IMR-90 (cell line): ENCODE data around the gene DHRS7C. TPM values are rescaled to one million over a fixed set of nuclear protein-coding genes. Genes with fewer than 3 reads are reported as not detected.

Experiments
- ATAC-seq: fragments of 200-7000 bp; cut with Tn5 transposase; 2 replicates; pipeline ENCODE4 v1.9.1; 2020; ENCODE audit warnings: low read depth, mild to moderate bottlenecking, moderate library complexity
- BruUV-seq: library from RNA; stranded (reverse); fragments of 400-500 nt; replicated peaks from 2 replicates; lab custom pipeline; 2021; lab: Mats Ljungman, UMichigan
- CTCF ChIA-PET: fragments of 300-600 bp; formaldehyde crosslinking; extraction: SDS; loops from one replicate; lab custom pipeline; 2021; ENCODE audit warnings: antibody characterized with exemption; lab: Yijun Ruan, JAX
- POLR2A ChIA-PET: fragments of 300-600 bp; sonication (Branson Sonifier 250); formaldehyde crosslinking; loops from one replicate; lab custom pipeline; 2022; ENCODE audit warnings: antibody characterized with exemption; ENCODE audit not compliant: unreplicated experiment; lab: Charles Lee
- DNase-seq: peaks from one replicate; pipeline ENCODE4 v3.0.0; 2013
- H2AFZ ChIP-seq: replicated peaks from 2 replicates; pipeline ENCODE3; 2013; ENCODE audit warnings: low read length, mild to moderate bottlenecking; ENCODE audit not compliant: poor library complexity
- H2AK5ac ChIP-seq: 2 replicates; pipeline ENCODE4 v1.6.1; 2013; ENCODE audit warnings: low read depth, low read length, inconsistent platforms
- H2AK9ac ChIP-seq: replicated peaks from 2 replicates; pipeline ENCODE3; 2013; ENCODE audit warnings: mild to moderate bottlenecking, low read depth, low read length, moderate library complexity; ENCODE audit not compliant: poor library complexity
- H2BK120ac ChIP-seq: 2 replicates; pipeline ENCODE4 v1.6.1; 2013; ENCODE audit warnings: low read depth, low read length, inconsistent platforms
- H2BK15ac ChIP-seq: 3 replicates; pipeline ENCODE4 v1.6.1; 2013; ENCODE audit warnings: low read depth, low read length, inconsistent platforms
- H2BK20ac ChIP-seq: 2 replicates; pipeline ENCODE4 v1.6.1; 2013; ENCODE audit warnings: low read depth, mild to moderate bottlenecking, inconsistent platforms, low read length, moderate library complexity
- H2BK5ac ChIP-seq: 2 replicates; pipeline ENCODE4 v1.6.1; 2013; ENCODE audit warnings: mild to moderate bottlenecking, low read depth, low read length, inconsistent platforms; ENCODE audit not compliant: poor library complexity, severe bottlenecking
- H3K14ac ChIP-seq: replicated peaks from 2 replicates; pipeline ENCODE4 v1.6.1; 2013; ENCODE audit warnings: low read depth, low read length, inconsistent platforms
- H3K18ac ChIP-seq: 2 replicates; pipeline ENCODE4 v1.6.1; 2013; ENCODE audit warnings: low read depth, low read length, control low read depth
- H3K23ac ChIP-seq: 2 replicates; pipeline ENCODE4 v1.6.1; 2013; ENCODE audit warnings: low read depth, low read length, inconsistent platforms
- H3K27ac ChIP-seq: 2 replicates; pipeline ENCODE4 v1.5.1; 2013; ENCODE audit warnings: mild to moderate bottlenecking, control low read depth, low read length; ENCODE audit not compliant: insufficient read depth
- H3K27me3 ChIP-seq: 2 replicates; pipeline ENCODE4 v1.6.1; 2013; ENCODE audit warnings: low read length; ENCODE audit not compliant: control insufficient read depth, insufficient read depth
- H3K36me3 ChIP-seq: 2 replicates; pipeline ENCODE4 v1.6.1; 2013; ENCODE audit warnings: low read length, mixed read lengths; ENCODE audit not compliant: control insufficient read depth, insufficient read depth
- H3K4ac ChIP-seq: 2 replicates; pipeline ENCODE4 v1.6.1; 2013; ENCODE audit warnings: low read depth, low read length, inconsistent platforms
- H3K4me1 ChIP-seq: 2 replicates; pipeline ENCODE4 v1.6.1; 2013; ENCODE audit warnings: low read length, mixed read lengths; ENCODE audit not compliant: control insufficient read depth, insufficient read depth
- H3K4me2 ChIP-seq: 2 replicates; pipeline ENCODE4 v1.6.1; 2013; ENCODE audit warnings: low read depth, mild to moderate bottlenecking, control low read depth, low read length, moderate library complexity
- H3K4me3 ChIP-seq: 2 replicates; pipeline ENCODE4 v1.5.1; 2013; ENCODE audit warnings: low read depth, mild to moderate bottlenecking, control low read depth, low read length, moderate library complexity; ENCODE audit not compliant: insufficient read depth
- H3K56ac ChIP-seq: 2 replicates; pipeline ENCODE4 v1.6.1; 2013; ENCODE audit warnings: low read length, inconsistent platforms; ENCODE audit not compliant: insufficient read depth; ENCODE audit errors: extremely low read depth
- H3K79me1 ChIP-seq, 2 experiments: 2 replicates each; pipeline ENCODE4 v1.6.1; 2013; ENCODE audit warnings: low read length in 2 of 2, inconsistent platforms in 1 of 2, low read depth in 1 of 2
- H3K9ac ChIP-seq: 2 replicates; pipeline ENCODE4 v1.6.1; 2013; ENCODE audit warnings: low read depth, low read length, control low read depth
- H3K9me1 ChIP-seq: 2 replicates; pipeline ENCODE4 v1.6.1; 2013; ENCODE audit warnings: low read length, inconsistent platforms; ENCODE audit not compliant: insufficient read depth
- H3K9me3 ChIP-seq: 2 replicates; pipeline ENCODE4 v1.6.1; 2013; ENCODE audit warnings: low read length; ENCODE audit not compliant: control insufficient read depth, insufficient read depth
- H4K20me1 ChIP-seq: 2 replicates; pipeline ENCODE4 v1.6.1; 2013; ENCODE audit warnings: low read length, inconsistent platforms; ENCODE audit not compliant: insufficient read depth
- H4K5ac ChIP-seq: 2 replicates; pipeline ENCODE4 v1.6.1; 2013; ENCODE audit warnings: mild to moderate bottlenecking, low read depth, low read length, control low read depth
- H4K8ac ChIP-seq, 2 experiments: 2 replicates each; pipeline ENCODE4 v1.6.1; 2013; ENCODE audit warnings: low read depth in 2 of 2, low read length in 2 of 2, control low read depth in 1 of 2, inconsistent platforms in 1 of 2
- H4K91ac ChIP-seq: 2 replicates; pipeline ENCODE4 v1.6.1; 2013; ENCODE audit warnings: low read depth, low read length, inconsistent platforms; ENCODE audit not compliant: insufficient read depth
- BHLHE40 ChIP-seq: fragments of 150-350 bp; IDR thresholded peaks from 2 replicates; pipeline ENCODE4 v1.6.1; 2016; ENCODE audit warnings: mild to moderate bottlenecking, low read depth, low read length
- FOS ChIP-seq: fragments of 150-350 bp; IDR thresholded peaks from 2 replicates; pipeline ENCODE4 v1.6.1; 2016; ENCODE audit warnings: low read depth, low read length
- MAFK ChIP-seq: IDR thresholded peaks from 2 replicates; pipeline ENCODE4 v1.6.1; 2012; ENCODE audit warnings: low read depth, low read length, improper control_type of control experiment
- MAZ ChIP-seq: IDR thresholded peaks from 2 replicates; pipeline ENCODE4 v1.6.1; 2012; ENCODE audit warnings: low read depth, mild to moderate bottlenecking, low read length, improper control_type of control experiment, moderate library complexity, borderline replicate concordance
- MXI1 ChIP-seq: IDR thresholded peaks from 2 replicates; pipeline ENCODE4 v1.6.1; 2012; ENCODE audit warnings: low read depth, mild to moderate bottlenecking, low read length, moderate library complexity, borderline replicate concordance
- NFE2L2 ChIP-seq: fragments of 150-350 bp; IDR thresholded peaks from 2 replicates; pipeline ENCODE4 v1.6.1; 2016; ENCODE audit warnings: low read depth, mild to moderate bottlenecking, low read length
- POLR2A ChIP-seq: IDR thresholded peaks from 2 replicates; pipeline ENCODE4 v1.6.1; 2012; ENCODE audit warnings: mild to moderate bottlenecking, low read depth, low read length
- RCOR1 ChIP-seq: IDR thresholded peaks from 2 replicates; pipeline ENCODE4 v1.6.1; 2012; ENCODE audit warnings: mild to moderate bottlenecking, low read length, improper control_type of control experiment; ENCODE audit not compliant: insufficient replicate concordance
- WGBS, 2 experiments: methylation state at CpG; one replicate each; pipeline versions ENCODE4 v1.1.5 to v1.1.7; 2013; ENCODE audit warnings: missing lambda C conversion rate in 2 of 2; ENCODE audit not compliant: insufficient read length in 1 of 2; ENCODE audit errors: extremely low coverage in 2 of 2; 5-methylcytosine and 5-hydroxymethylcytosine counted together
- dilution Hi-C: fragments of 300-500 bp; cut with HindIII; formaldehyde crosslinking; loops from one replicate; pipeline ENCODE4 v1.14.3; 2018; ENCODE audit warnings: low sequenced_read_pairs; ENCODE audit not compliant: unreplicated experiment
- in situ Hi-C: fragments of 300-500 bp; cut with MboI; formaldehyde crosslinking; loops from 3 replicates; pipeline ENCODE4 v1.14.3; 2019; ENCODE audit warnings: low sequenced_read_pairs, inconsistent platforms, mixed read lengths
- intact Hi-C: fragments of 100-400 bp; cut with micrococcal nuclease; formaldehyde crosslinking; loops from 2 replicates; pipeline ENCODE4 v1.10.0; 2022
- polyA plus RNA-seq, 3 experiments: library from polyadenylated mRNA; depleted of rRNA; stranded (reverse); fragments of >200 nt; gene quantifications; 2 replicates each; pipeline ENCODE4 v1.2.3, GENCODE V29; 2012; ENCODE audit warnings: low replicate concordance in 1 of 3
- total RNA-seq: library from RNA; depleted of rRNA; stranded (reverse); fragments of >200 nt; gene quantifications from 2 replicates; pipeline ENCODE4 v1.2.3, GENCODE V29; 2012
- TF ChIP-seq, protein P1 (sequence below): conservative IDR thresholded peaks from 2 replicates; pipeline ENCODE4 v1.5.1; 2012; ENCODE audit warnings: mild to moderate bottlenecking, low read depth, low read length, improper control_type of control experiment

The DHRS7C gene
- total and polyA plus RNA-seq, 2 of the 4 experiments (the other 2 are of a cell fraction) = not detected

DNA sequence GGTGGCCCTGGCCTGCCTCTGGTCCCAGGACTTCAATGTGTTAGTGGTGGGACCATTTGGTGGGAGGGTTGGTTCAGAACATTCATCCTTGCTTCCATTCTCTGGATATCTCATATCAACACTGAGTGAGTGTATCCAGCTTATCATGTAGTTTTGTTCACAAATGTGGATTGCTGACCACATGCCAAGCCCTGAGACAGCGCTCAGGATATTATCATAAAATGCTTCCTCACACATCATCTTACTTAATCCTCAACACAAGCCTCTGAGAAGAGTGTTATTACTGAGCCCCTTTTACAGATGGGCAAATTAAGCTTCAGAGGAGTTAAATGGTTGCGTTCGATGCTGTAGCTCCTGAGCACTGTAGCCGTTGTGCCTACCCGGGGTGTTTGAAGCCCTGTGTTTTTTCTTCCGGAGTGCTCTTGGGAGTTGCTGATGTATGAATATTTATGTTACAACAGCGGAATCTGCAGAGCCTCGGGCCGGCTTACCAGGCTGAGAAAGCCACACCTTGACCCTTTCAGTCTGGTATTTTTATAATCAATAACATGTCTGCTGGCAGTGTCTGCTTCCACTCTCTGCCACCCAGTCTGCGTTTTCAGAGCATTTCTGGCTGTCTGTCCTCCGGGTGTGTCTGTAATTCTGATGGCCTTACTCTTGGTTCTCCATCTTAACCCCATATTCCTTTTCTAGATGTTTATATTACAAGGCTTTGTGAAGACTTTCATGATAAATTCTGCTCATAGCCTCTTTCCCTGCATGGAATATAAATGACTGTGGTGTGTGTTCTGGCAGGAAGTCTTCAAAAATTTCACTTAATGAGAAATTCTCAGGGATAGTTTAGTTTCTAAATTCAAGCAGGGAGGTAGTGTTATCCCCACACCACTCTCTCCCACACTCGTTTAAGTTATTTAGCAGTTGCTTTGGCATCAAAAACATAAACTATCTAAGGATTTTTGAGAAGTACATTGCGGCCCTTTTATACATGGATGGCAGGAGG, 37.2 kb upstream of the DHRS7C start:
- DNase-seq (peak; percentile 19), ATAC-seq (peak; percentile 53; the same call in 1 of the 2 replicates)
- H2AK9ac ChIP-seq = no peak overlapping the region
- intact Hi-C loops = no loop called here
- H2BK15ac ChIP-seq = no peak overlapping the region
- in situ Hi-C loops = no loop called here
- POLR2A ChIA-PET = no interaction called here
- H3K9me3 ChIP-seq = no peaks in the 10 kb centered on the region
- H3K14ac ChIP-seq = no peak overlapping the region
- WGBS, 2 experiments = no CpG with 5 or more reads among the region's 13 CpGs
- dilution Hi-C loops = no loop called here
- H3K9me1 ChIP-seq = no peaks in the 10 kb centered on the region
- 0 out of 2 replicates have a peak overlapping the region, but pooled peaks have one; percentile 15 for H4K91ac ChIP-seq
- no peak overlapping the region for H3K23ac ChIP-seq
- BruUV-seq = no TSS peak
- peak overlapping the region; percentile 30; the same call in 1 of the 2 replicates for H3K27ac ChIP-seq
- peak overlapping the region; percentile 13 for H3K18ac ChIP-seq
- H3K56ac ChIP-seq = no peak overlapping the region
- peak overlapping the region; percentile 51; the same call in 1 of the 2 replicates for H3K4ac ChIP-seq
- H4K8ac ChIP-seq = 0 out of 4 replicates have a peak overlapping the region, but pooled peaks of 1 of the 2 experiments have one; percentile 5
- H2BK20ac ChIP-seq = 0 out of 2 replicates have a peak overlapping the region, but pooled peaks have one; percentile 19
- peak overlapping the region; percentile 42; the same call in 1 of the 2 replicates for H3K4me2 ChIP-seq
- peaks cover 3% of the 10 kb centered on the region; the same call in 1 of the 2 replicates for H3K4me1 ChIP-seq
- H2BK5ac ChIP-seq = peak overlapping the region; percentile 5
- H4K5ac ChIP-seq = peak overlapping the region; percentile 26
- no peaks in the 10 kb centered on the region for H3K79me1 ChIP-seq
- no peaks in the 10 kb centered on the region for H3K27me3 ChIP-seq
- TF ChIP-seq POLR2A (no peak), BHLHE40 (no peak), MAZ (no peak), NFE2L2 (no peak), MXI1 (no peak), FOS (no peak), RCOR1 (no peak), MAFK (no peak)
- TF ChIP-seq, protein P1, sequence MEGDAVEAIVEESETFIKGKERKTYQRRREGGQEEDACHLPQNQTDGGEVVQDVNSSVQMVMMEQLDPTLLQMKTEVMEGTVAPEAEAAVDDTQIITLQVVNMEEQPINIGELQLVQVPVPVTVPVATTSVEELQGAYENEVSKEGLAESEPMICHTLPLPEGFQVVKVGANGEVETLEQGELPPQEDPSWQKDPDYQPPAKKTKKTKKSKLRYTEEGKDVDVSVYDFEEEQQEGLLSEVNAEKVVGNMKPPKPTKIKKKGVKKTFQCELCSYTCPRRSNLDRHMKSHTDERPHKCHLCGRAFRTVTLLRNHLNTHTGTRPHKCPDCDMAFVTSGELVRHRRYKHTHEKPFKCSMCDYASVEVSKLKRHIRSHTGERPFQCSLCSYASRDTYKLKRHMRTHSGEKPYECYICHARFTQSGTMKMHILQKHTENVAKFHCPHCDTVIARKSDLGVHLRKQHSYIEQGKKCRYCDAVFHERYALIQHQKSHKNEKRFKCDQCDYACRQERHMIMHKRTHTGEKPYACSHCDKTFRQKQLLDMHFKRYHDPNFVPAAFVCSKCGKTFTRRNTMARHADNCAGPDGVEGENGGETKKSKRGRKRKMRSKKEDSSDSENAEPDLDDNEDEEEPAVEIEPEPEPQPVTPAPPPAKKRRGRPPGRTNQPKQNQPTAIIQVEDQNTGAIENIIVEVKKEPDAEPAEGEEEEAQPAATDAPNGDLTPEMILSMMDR = no peak
- H2AFZ ChIP-seq = peak overlapping the region; percentile 61
- H3K36me3 ChIP-seq = no peaks in the 10 kb centered on the region
- CTCF ChIA-PET = no interaction called here
- H3K4me3 ChIP-seq = no peak overlapping the region
- H3K9ac ChIP-seq = no peak overlapping the region
- H2BK120ac ChIP-seq = peak overlapping the region; percentile 71
- no peak overlapping the region for H2AK5ac ChIP-seq
- H4K20me1 ChIP-seq = no peaks in the 10 kb centered on the region
